NCI-H345 treated with DMSO at 0.1 percent for 48 hours (cell line): ENCODE results near the gene NBDY.
"Not testable (repeated sequence)": the region's sequence is repeated elsewhere in the genome, so short reads cannot be mapped to it uniquely, and the experiment has no call there.

Experiments used
- DNase-seq: peaks from one replicate; lab custom pipeline; 2025; ENCODE audit not compliant: unreplicated experiment; lab: John Stamatoyannopoulos, UW

Gene NBDY

DNA sequence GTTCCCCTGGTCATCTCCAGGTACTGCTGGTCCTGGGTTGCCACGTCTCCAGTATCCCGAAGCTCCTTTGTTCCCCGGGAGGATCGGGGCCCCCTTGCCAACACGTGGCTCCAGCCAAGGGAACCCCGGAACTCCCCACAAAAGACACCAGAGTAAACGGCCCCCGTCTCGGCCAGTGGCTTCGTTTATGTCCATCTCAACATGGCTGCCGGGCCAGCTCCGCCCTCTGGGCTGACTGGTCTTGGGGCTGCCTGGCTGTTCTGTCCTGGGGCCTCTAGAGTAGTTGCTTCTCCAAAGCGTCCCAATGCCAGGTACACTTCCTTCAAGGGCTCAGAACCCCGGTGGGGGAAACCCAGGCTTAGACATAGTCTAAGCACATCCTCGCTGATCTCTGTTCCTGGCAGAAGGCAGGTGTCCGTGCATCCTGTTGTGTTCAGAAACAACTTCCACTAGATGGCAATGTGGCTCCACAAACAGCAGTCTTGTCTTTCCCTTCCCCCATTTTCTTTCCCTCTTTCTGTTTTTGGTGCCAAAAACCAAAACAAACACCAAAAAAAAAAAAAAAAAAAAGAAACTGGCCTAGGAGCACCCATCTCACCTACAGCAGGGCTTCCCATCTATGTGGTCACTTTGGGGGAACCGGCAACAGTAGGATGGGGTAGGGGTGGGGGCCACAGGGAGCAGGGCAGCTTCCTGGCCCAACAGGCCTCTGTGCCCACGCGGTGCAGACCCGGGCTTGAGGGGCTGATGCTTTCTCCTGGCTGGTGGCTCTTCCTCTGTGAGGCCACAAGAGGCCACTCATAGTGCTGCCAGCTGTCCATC lies 35.3 kb downstream of the NBDY start:
- no peak for DNase-seq

DNA sequence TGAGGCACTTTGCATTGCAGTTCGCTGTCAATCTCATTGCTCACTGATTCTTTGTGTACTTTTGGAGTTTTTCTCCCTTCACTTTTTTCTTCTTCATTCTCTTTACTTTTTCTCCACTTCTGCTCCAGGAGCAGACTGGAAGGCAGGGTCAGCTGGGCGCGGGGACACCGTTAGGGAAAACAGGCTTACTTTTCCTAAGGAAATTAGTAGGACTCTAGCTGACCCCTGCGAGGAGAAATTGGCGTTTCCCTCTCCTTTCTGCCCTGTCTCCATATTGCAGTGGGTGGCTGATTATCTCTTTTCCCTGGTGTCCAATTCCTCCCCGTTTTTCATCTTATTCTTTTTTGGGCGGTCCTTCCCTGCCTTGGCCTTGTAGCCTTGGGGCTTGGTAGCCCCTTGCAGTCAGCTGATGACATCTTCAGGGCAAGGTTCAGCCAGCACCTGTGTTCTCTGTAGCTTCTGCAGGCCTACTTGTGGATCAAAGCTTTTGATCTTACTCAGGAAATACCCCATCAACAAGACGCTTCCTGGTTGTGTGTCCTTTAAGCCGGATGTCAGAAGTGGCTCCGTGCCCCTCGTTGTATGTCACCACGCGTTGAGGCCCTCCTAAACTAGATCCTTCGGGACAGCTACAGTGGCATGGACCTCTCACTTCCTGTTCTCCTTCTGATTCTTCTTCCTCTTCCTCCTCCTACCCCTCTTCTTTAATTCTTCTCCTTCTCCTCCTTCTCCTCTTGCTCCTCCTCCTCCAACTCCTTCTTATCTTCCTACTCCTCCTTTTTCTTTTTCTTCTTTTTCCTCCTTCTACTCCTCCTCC lies 36.1 kb downstream of the NBDY start:
- DNase-seq = no peak

DNA sequence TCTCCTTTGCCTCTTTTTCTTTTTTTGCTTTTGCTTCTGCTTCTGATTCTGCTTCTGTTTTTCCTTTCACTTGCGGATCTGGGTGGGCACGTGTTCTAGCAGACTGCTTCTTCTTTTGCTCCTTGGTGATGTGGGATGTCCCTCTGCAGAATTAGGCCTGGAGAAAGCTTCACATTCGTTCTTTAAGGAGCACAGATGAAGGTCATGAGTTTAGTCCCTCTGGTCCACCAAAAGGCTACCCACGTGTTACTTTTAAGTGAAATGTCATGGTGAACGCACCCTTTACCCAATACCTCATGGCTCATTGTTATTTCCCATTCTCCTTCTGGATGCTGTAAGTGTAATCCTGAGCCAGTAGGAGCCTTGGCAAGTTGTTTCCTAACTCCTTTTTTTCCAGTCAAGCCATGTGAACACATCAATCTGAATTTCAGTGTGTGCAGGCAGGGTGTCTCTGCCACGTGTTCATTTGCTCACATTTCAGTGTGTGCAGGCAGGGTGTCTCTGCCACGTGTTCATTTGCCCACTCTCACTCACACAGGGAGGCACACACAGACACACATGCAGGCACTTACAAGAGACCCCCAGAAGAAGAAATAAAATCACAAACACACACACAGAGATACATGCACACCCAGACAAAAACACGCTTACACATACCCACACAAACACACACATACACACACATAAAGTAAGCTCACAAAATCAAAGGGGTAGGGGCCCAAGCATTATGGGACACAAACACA lies 36.9 kb downstream of the NBDY start:
- DNase-seq = no peak

DNA sequence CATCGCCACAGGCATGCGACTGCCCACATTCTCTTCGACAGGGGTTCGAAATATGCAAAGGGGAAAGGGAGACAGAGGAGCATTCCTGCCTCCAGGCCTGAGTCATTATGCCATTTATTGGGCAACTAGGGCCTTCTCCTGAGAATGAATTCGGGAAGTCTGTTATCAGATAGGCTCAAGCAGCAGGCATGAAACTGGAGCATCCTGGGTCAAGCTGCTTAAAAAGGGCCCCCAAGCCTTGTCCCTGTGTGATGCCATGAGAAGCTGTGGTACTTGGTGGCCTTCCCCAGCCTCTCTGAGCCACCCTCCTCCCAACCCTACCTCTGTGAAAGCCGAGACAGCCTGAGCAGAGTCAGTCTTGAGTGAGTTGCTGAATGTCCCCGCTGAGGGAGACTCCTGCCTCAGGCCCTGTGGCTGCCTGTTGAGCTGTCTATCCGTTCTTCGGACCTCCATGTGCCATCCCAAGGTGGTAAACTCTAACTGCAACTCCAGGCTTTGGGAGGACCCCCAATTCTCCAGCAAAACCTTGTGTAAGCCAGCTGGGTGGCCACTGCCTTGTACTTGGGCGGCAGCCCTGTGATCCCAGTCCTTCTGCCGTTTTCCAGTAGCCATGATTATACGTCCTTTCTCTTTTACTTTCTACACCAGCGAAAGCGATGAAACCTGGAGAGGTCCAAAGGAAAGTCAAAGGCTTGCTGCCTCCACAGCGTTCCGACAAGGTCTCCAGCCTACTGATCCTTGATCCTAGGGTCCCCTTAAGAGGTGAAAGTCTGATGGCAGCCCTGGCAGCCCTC lies 37.7 kb downstream of the NBDY start:
- DNase-seq = no peak

DNA sequence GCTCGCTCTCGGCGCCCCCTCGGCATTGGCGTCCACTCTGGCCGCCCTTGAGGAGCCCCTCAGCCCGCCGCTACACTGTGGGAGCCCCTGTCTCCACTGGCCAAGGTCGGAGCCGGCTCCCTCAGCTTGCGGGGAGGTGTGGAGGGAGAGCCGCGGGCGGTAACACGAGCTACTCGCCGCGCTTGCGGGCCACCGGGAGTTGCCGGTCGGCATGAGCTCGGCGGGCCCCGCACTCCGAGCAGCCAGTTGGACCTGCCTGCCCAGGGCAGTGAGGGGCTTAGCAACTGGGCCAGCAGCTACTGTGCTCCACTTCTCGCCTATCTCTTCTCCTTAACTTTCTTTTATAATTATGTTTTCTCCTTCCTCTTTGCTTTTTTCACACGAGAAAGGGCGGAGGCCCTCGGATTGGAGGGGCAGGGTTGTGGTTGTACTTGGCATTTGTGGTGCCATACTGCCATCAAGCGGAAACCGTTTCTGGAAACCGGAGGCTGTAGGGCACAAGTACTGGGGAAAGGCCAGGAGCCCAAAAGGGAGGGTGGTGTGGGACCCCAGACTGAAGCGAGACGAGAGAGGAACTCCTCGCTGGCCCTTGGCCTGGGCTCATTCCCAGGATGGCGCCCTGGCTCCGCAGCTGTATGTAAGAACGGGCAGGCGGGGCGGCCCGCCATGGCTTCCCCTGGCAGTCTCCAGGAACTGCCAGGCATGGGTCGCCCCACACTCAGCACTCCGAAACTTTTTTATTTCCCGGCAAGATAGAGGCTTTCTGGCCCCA lies 38.5 kb downstream of the NBDY start:
- DNase-seq = not testable (repeated sequence)

DNA sequence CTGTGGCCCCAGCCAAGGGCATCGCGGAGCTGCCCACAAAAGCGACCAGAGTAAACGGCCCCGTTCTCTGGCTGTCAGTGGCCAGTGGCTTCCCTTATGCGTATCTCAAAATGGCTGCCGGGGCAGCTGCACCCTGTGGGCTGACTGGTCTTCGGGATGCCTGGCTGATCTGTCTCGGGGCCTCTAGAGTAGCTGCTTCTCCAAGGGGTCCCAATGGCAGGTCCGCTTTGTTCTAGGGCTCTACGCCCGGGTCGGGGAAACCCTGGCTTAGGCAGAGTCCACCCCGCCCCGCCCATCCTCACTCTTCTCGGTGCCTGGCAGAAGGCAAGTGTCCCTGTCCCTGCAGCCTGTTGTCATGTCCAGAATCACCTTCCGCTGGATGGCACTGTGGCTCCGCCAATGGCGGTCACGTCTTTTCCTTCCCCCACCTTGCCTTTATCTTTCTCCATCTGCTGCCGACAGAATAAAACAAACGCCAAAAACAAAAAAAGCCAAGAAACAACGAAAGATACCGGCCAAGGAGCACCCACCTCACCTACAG lies 39.1 kb downstream of the NBDY start:
- DNase-seq = not testable (repeated sequence)

DNA sequence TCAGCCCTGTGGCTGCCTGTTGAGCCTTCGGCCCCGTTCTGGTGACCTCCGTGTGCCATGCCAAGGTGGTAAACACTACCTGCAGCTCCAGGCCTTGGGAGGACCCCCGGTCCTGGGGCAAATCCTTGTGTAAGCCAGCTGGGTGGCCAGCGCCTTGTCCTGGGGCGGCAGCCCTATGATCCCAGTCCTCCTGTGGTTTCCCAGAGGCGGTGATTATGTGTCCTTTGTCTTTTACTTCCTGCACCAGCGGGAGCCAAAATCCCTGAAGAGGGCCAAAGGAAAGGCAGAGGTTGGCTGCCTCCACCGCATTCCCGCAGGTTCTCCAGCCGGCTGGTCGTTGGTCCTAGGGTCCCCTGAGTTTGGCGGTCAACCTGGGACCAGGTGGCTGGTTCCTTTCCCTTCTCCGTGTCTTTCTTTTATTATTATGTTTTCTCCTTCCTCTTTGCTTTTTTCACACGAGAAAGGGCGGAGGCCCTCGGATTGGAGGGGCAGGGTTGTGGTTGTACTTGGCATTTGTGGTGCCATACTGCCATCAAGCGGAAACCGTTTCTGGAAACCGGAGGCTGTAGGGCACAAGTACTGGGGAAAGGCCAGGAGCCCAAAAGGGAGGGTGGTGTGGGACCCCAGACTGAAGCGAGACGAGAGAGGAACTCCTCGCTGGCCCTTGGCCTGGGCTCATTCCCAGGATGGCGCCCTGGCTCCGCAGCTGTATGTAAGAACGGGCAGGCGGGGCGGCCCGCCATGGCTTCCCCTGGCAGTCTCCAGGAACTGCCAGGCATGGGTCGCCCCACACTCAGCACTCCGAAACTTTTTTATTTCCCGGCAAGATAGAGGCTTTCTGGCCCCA lies 43.9 kb downstream of the NBDY start:
- DNase-seq = not testable (repeated sequence)

DNA sequence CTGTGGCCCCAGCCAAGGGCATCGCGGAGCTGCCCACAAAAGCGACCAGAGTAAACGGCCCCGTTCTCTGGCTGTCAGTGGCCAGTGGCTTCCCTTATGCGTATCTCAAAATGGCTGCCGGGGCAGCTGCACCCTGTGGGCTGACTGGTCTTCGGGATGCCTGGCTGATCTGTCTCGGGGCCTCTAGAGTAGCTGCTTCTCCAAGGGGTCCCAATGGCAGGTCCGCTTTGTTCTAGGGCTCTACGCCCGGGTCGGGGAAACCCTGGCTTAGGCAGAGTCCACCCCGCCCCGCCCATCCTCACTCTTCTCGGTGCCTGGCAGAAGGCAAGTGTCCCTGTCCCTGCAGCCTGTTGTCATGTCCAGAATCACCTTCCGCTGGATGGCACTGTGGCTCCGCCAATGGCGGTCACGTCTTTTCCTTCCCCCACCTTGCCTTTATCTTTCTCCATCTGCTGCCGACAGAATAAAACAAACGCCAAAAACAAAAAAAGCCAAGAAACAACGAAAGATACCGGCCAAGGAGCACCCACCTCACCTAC lies 44.5 kb downstream of the NBDY start:
- not testable (repeated sequence) for DNase-seq

DNA sequence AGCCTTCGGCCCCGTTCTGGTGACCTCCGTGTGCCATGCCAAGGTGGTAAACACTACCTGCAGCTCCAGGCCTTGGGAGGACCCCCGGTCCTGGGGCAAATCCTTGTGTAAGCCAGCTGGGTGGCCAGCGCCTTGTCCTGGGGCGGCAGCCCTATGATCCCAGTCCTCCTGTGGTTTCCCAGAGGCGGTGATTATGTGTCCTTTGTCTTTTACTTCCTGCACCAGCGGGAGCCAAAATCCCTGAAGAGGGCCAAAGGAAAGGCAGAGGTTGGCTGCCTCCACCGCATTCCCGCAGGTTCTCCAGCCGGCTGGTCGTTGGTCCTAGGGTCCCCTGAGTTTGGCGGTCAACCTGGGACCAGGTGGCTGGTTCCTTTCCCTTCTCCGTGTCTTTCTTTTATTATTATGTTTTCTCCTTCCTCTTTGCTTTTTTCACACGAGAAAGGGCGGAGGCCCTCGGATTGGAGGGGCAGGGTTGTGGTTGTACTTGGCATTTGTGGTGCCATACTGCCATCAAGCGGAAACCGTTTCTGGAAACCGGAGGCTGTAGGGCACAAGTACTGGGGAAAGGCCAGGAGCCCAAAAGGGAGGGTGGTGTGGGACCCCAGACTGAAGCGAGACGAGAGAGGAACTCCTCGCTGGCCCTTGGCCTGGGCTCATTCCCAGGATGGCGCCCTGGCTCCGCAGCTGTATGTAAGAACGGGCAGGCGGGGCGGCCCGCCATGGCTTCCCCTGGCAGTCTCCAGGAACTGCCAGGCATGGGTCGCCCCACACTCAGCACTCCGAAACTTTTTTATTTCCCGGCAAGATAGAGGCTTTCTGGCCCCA lies 49.3 kb downstream of the NBDY start:
- DNase-seq = not testable (repeated sequence)

DNA sequence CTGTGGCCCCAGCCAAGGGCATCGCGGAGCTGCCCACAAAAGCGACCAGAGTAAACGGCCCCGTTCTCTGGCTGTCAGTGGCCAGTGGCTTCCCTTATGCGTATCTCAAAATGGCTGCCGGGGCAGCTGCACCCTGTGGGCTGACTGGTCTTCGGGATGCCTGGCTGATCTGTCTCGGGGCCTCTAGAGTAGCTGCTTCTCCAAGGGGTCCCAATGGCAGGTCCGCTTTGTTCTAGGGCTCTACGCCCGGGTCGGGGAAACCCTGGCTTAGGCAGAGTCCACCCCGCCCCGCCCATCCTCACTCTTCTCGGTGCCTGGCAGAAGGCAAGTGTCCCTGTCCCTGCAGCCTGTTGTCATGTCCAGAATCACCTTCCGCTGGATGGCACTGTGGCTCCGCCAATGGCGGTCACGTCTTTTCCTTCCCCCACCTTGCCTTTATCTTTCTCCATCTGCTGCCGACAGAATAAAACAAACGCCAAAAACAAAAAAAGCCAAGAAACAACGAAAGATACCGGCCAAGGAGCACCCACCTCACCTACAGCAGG lies 50.0 kb downstream of the NBDY start:
- DNase-seq = not testable (repeated sequence)

DNA sequence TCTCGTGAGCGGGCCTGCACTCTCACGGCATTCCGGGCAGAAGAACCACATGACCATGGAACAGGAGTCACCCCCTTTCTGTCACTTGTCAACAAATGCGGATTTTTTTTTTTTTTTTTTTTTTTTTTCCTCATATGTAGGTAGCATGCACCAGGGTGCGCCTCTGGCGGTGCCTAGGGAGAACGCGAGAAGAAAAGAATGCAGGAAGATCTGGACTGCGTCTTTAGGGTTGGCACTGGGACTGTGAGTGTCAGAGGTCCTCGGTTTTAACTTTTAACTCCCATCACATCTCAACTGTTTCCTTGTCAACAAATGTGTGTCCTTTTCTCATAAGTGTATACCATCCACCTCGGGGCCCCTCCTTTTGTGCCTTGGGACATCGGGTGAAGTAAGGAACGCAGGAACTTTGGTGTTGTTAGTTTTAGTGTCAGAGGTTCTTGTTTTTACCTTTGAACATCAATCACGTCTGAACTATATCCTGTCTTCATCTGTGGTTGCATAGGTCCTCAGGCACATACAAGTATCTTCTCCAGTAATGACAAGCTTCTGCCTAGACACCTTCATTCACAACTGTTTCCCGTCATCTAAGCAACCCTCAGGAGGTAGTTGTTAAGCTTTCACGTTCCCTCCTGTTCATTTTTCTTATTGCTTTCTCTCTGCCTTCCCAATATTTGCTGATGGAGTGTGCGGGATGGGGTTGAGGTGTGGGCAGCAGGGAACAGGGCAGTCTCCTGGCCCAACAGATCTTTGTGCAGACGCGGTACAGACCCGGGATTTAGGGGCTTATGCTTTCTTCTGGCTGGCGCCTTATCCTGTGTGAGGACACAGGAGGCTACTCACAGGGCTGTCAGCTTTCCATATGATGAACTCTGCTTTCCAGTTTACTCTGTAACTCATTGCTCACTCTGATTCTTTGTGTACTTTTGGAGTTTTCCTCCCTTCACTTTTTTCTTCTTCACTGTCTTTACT lies 51.9 kb downstream of the NBDY start:
- DNase-seq = not testable (repeated sequence)

DNA sequence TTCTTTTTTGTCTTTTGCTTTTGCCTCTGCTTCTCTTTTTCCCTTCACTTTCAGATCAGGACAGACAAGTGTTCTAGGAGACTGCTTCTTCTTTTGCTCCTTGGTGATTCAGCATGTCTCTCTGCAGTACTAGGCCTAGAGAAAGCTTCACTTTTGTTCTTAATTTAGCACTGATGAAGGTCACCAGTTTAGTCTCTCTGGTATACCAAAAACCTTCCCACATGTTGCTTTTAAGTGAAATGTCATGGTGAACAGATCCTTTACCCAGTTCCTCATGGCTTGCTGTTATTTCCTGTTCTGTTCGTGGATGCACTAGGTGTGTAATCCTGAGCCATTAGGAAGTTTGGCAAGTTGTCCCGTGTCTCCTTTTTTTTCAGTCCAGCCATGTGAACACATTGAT lies 53.3 kb downstream of the NBDY start:
- DNase-seq = no peak

DNA sequence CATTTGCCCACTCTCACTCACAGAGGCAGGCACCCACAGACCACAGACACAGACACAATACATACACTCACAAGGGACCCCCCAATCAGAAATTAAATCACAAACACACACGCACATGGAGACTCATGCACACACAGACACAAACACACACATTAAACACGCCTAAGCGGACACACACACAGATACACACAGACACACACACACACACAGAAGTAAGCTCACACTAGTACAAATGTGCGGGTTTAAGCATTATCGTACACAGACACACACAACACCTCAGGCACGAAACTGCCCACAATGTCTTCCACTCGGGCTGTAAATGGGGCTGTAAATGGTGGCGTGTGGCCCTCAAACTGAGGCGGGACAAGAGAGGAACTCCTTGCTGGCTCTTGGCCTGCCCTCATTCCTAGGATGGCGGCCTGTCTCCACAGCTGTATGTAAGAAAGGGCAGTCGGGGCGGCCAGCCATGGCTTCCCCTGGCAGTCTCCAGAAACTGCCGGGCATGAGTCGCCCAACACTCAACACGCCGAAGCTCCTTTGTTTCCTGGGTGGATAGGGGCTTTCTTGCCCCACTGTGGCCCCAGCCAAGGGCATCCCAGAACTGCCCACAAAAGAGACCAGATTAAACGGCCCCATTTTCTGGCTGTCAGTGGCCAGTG lies 53.9 kb downstream of the NBDY start:
- DNase-seq = no peak

DNA sequence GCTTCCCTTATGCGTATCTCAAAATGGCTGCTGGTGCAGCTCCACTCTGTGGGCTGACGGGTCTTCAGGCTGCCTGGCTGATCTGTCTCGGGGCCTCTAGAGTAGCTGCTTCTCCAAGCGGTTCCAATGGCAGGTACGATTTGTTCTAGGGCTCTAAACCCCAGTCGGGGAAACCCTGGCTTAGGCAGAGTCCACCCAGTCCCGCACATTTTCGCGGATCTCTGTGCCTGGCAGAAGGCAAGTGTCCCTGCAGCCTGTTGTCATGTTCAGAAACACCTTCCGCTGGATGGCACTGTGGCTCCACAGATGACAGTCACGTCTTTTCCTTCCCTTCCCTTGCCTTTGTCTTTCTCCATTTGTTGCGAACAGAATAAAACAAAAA lies 54.4 kb downstream of the NBDY start:
- no peak for DNase-seq

DNA sequence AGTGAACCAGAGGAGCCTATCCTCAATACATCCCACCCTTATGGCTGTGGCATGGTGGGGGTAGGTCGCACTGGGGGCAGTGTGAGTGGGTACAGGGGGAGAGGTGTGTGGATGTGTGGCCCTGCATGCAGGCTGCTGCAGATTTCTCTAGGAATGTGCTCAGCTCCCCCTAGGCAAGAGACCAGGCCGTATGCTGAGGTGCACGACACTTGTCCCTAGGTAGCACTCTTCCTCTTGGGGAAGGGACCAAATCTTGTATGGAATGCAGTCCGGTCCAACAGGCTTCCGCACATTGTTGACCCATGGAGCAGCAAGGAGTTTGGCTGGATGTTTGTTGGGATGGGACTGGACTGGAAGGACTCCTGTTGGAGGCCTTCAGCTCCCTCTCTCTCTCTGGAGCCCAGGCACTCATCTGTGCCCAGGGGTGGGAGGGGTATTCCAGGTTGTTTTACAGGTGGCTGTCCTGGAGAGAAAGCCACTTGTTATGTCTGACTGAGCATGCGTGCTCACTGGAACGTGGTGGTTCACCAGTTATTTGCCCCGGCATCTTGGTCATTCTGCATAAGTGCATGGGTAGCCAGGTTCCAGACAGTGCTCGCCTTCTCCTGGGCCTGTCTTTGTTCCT lies 55.1 kb downstream of the NBDY start:
- DNase-seq = no peak
